ENCODE measurements around the gene KLK3. TPM values are rescaled to one million over a fixed set of nuclear protein-coding genes. Genes with fewer than 3 reads are reported as not detected.

Gene KLK3
- total RNA-seq, 1 donor from 2014 or later: not detected

DNA sequence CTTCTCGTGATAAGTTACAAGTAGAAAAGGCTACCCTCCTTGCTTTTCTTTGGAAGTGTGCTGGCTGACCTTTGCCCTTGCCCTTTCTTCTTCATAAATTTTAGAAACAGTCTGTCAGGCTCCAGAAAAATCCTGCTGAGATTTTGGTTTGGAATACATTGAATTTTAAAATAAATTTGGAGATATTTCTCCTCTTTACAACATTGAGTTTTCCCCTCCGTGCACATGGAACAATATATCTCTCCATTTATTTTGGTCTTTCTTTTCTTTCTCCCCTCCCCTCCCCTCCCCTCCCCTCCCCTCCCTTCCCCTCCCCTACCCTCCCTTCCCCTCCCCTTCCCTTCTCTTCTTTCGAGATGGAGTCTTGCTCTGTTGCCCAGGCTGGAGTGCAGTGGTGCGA is 47.9 kb downstream of the KLK3 start:
- DNase-seq: no peak

DNA sequence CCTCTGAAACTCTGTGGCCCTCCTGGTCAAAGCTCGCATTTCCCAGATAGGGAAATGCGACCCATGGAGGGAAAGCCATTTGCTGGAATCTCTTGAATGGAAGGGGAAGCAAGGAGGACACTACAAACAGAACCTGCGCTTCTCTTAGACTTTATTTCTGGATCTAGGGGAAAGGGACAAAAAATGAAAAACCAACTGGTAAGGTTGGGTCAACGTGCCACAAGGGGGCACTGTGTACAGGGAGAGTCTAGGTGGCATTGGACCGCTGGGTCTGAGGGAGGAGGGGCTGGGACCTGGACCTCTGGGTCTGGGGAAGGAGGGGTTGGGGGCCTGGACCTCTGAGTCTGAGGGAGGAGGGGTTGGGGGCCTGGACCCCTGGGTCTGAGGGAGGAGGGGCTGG is 51.5 kb downstream of the KLK3 start:
- DNase-seq: peak; percentile 11

GRCh38 chr19:50908336-50908735 is 53.6 kb downstream of the KLK3 start:
- no peak for DNase-seq

GRCh38 chr19:50909240-50910070 is 54.7 kb downstream of the KLK3 start:
- DNase-seq: peak; percentile 20

Other genes with a start within 250 kb of the KLK3 start
- 0.10 TPM for gene SYT3, start 215.0 kb upstream of the KLK3 start, total RNA-seq
- not detected for gene C19orf81, start 205.5 kb upstream of the KLK3 start, total RNA-seq
- 6.3 TPM for gene SHANK1, start 135.1 kb upstream of the KLK3 start, total RNA-seq
- gene CLEC11A, start 131.6 kb upstream of the KLK3 start, total RNA-seq: 23.1 TPM
- gene GPR32, start 84.5 kb upstream of the KLK3 start, total RNA-seq: not detected
- gene ACP4, start 64.5 kb upstream of the KLK3 start, total RNA-seq: not detected
- gene KLK1, start 31.1 kb upstream of the KLK3 start, total RNA-seq: not detected
- not detected for gene KLK15, start 21.3 kb upstream of the KLK3 start, total RNA-seq
- gene KLK2, start 18.5 kb downstream of the KLK3 start, total RNA-seq: not detected
- gene KLK4, start 56.5 kb downstream of the KLK3 start, total RNA-seq: not detected
- 1.1 TPM for gene KLK5, start 98.1 kb downstream of the KLK3 start, total RNA-seq
- gene KLK6, start 114.7 kb downstream of the KLK3 start, total RNA-seq: not detected
- gene KLK7, start 129.0 kb downstream of the KLK3 start, total RNA-seq: 0.51 TPM
- 1.3 TPM for gene KLK8, start 146.7 kb downstream of the KLK3 start, total RNA-seq
- 13.8 TPM for gene KLK10, start 164.8 kb downstream of the KLK3 start, total RNA-seq
- 11.4 TPM for gene KLK11, start 171.7 kb downstream of the KLK3 start, total RNA-seq
- 7.2 TPM for gene KLK12, start 180.1 kb downstream of the KLK3 start, total RNA-seq
- gene KLK13, start 210.2 kb downstream of the KLK3 start, total RNA-seq: 4.8 TPM
- gene KLK14, start 228.0 kb downstream of the KLK3 start, total RNA-seq: 0.72 TPM